ENCODE results near the gene CPVL. TPM values are rescaled to one million over a fixed set of nuclear protein-coding genes. Genes with fewer than 3 reads are reported as not detected.

CPVL gene
- total RNA-seq, 2 donors from 2014 or later = 2.7 to 11.8 TPM

GRCh38 chr7:29150856-29151255 is 4.5 kb upstream of the CPVL start:
- Histone ChIP-seq H3K27ac (no peak overlapping the region), H3K4me3 (no peak overlapping the region)
- DNase-seq (ENCODE audit: low spot score) = no peak

DNA sequence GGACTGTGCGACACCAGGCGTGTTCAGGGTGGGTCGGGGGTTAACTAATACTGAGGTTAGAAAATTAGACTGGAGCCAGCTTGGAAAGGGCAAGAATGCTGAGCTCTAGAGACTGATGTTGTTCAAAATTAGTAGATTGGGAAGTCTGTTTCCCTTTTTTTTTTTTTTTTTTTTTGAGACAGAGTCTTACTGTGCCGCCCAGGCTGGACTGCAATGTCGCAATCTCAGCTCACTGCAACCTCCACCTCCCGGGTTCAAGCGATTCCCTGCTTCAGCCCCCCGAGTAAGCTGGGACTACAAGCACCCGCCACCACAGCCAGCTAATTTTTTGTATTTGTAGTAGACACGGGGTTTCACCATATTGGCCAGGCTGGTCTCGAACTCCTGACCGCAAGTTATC is 2.7 kb upstream of the CPVL start:
- Histone ChIP-seq H3K4me1 (peaks cover 0 to 19% of the 10 kb centered on the region in 2 donors), H3K27me3 (no peaks in the 10 kb centered on the region), H3K27ac (no peak overlapping the region), H3K4me3 (no peak overlapping the region), H3K36me3 (no peaks in the 10 kb centered on the region), H3K9me3 (no peaks in the 10 kb centered on the region)
- no peak for DNase-seq (ENCODE audit: low spot score)
- TF ChIP-seq CTCF (IDR thresholded peaks at IDR 0.05) = no peak

More at GRCh38 chr7:29150856-29151255, 4.5 kb upstream of the CPVL start:
- no peak for TF ChIP-seq CTCF (IDR thresholded peaks at IDR 0.05)
- Histone ChIP-seq H3K36me3 (no peaks in the 10 kb centered on the region), H3K4me1 (peaks cover 0 to 17% of the 10 kb centered on the region in 2 donors), H3K27me3 (no peaks in the 10 kb centered on the region), H3K9me3 (no peaks in the 10 kb centered on the region)

- TF ChIP-seq CTCF (IDR thresholded peaks at IDR 0.05) = no peak
- H3K27me3 ChIP-seq = no peaks in the 10 kb centered on the region
- H3K4me1 ChIP-seq = peaks cover 0 to 19% of the 10 kb centered on the region in 2 donors
- no peak overlapping the region for H3K4me3 ChIP-seq
- H3K36me3 ChIP-seq = no peaks in the 10 kb centered on the region
- H3K9me3 ChIP-seq = no peaks in the 10 kb centered on the region
- H3K27ac ChIP-seq = no peak overlapping the region
- no peak for DNase-seq (ENCODE audit: low spot score)
Observed at GRCh38 chr7:29147821-29148220, 1.5 kb upstream of the CPVL start.

GRCh38 chr7:29146888-29147609 is 712 bp upstream of the CPVL start:
- no peak overlapping the region for H3K27ac ChIP-seq
- H3K27me3 ChIP-seq = no peaks in the 10 kb centered on the region
- no peaks in the 10 kb centered on the region for H3K36me3 ChIP-seq
- peaks cover 0 to 19% of the 10 kb centered on the region in 2 donors for H3K4me1 ChIP-seq
- H3K4me3 ChIP-seq = peak overlapping the region; percentile 19 to 47
- no peaks in the 10 kb centered on the region for H3K9me3 ChIP-seq
- no peak for DNase-seq (ENCODE audit: low spot score)
- TF ChIP-seq CTCF (IDR thresholded peaks at IDR 0.05) = no peak

- H3K27me3 ChIP-seq = no peaks in the 10 kb centered on the region
- H3K9me3 ChIP-seq = no peaks in the 10 kb centered on the region
- no peak for TF ChIP-seq CTCF (IDR thresholded peaks at IDR 0.05)
- H3K36me3 ChIP-seq = no peaks in the 10 kb centered on the region
- peak overlapping the region; percentile 19 to 47 for H3K4me3 ChIP-seq
- peak overlapping the region; percentile 3 to 38 for H3K27ac ChIP-seq
- H3K4me1 ChIP-seq = peaks cover 0 to 19% of the 10 kb centered on the region in 2 donors
- DNase-seq (ENCODE audit: low spot score) = no peak
Observed at GRCh38 chr7:29145553-29146056, 732 bp downstream of the CPVL start.

All from right atrium auricular region (tissue), 2 donors.